NCI-H1417 treated with DMSO at 0.1 percent for 48 hours (cell line): ENCODE data around the gene CENPI.
"Not testable (repeated sequence)": the region's sequence is repeated elsewhere in the genome, so short reads cannot be mapped to it uniquely, and the experiment has no call there.

ENCODE experiments used
- DNase-seq: peaks from one replicate; lab custom pipeline; 2025; lab: John Stamatoyannopoulos, UW

The CENPI gene, protein sequence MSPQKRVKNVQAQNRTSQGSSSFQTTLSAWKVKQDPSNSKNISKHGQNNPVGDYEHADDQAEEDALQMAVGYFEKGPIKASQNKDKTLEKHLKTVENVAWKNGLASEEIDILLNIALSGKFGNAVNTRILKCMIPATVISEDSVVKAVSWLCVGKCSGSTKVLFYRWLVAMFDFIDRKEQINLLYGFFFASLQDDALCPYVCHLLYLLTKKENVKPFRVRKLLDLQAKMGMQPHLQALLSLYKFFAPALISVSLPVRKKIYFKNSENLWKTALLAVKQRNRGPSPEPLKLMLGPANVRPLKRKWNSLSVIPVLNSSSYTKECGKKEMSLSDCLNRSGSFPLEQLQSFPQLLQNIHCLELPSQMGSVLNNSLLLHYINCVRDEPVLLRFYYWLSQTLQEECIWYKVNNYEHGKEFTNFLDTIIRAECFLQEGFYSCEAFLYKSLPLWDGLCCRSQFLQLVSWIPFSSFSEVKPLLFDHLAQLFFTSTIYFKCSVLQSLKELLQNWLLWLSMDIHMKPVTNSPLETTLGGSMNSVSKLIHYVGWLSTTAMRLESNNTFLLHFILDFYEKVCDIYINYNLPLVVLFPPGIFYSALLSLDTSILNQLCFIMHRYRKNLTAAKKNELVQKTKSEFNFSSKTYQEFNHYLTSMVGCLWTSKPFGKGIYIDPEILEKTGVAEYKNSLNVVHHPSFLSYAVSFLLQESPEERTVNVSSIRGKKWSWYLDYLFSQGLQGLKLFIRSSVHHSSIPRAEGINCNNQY

GRCh38 chrX:101097546-101098453 is at the start of gene CENPI:
Gene CENPI (plus strand): TSS chrX:101098204. CDS start chrX:101101071, 2,867 bp downstream.
- DNase-seq: peak; percentile 72

- no peak for DNase-seq
These were observed 46.9 kb upstream of the CENPI start for GRCh38 chrX:101051153-101051548.

GRCh38 chrX:101051549-101052302 is 46.3 kb upstream of the CENPI start, which contains the start of gene TRMT2B:
Gene TRMT2B (minus strand): TSS chrX:101052111. CDS start chrX:101042289, 9,822 bp downstream.
- DNase-seq: peak; percentile 28

DNA sequence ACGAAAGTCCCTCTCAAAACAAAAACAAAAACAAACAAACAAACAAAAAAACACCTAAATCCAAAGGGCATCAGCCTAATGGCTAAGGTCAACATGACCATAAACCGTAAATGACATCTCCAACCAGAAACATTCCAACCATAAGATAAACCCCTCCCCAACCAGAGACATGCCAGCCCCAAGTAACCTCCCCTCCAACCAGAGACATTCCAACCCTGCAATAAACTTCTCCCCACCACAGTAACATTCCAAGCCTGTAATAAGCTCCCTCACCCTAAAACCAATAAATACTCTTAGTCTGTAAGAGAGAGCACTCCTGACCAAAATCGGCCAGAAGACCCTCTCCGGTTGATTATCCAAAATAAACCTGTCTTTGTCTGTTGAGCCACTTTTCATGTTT is 41.5 kb upstream of the CENPI start:
- DNase-seq: not testable (repeated sequence)

DNA sequence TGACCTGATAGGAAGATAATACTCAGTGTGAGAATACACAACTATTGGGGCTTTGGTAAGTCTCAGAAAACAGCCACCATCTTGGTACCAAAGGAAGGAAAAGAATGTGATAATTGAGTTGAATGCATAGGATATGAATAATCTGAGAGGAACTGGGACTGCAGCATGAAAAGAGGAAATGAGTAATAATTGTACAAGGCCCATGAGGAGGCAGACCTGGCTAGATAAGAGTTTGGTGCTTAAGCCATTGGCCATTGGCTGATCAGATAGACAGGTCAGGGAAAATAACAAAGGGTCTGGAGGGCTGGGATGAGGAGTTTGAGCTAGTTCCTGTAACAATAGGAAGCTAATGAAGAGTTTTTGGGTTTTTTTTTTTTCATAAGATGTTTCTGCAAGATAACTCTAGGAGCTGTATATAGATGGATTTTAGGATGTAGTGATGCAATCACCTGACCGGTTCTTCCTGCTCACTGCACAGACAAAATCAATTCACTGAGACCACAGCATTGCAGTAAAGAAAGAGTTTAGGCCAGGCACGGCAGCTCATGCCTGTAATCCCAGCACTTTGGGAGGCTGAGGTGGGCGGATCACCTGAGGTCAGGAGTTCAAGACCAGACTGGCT is 40.8 kb upstream of the CENPI start:
- no peak for DNase-seq

DNA sequence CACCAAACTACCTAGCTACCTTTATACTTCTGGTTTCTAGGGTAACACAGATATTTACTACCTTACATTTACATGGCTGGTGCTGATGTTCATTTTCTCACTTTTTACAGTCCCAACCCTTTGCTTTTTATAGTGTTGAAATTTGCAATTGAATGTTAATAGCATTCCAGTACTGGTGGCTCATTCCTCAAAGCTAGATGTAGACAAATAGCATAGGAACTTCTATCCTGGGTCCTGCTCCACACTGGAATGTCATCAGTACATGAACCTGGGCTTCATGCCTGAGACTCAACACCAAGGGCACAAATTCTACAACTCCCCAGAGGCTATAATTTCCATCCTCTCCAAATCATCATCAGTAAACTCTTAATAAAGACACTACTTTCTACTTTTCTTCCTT is 35.8 kb upstream of the CENPI start:
- no peak for DNase-seq

GRCh38 chrX:101071582-101071981 is 26.4 kb upstream of the CENPI start:
- DNase-seq: no peak

DNA sequence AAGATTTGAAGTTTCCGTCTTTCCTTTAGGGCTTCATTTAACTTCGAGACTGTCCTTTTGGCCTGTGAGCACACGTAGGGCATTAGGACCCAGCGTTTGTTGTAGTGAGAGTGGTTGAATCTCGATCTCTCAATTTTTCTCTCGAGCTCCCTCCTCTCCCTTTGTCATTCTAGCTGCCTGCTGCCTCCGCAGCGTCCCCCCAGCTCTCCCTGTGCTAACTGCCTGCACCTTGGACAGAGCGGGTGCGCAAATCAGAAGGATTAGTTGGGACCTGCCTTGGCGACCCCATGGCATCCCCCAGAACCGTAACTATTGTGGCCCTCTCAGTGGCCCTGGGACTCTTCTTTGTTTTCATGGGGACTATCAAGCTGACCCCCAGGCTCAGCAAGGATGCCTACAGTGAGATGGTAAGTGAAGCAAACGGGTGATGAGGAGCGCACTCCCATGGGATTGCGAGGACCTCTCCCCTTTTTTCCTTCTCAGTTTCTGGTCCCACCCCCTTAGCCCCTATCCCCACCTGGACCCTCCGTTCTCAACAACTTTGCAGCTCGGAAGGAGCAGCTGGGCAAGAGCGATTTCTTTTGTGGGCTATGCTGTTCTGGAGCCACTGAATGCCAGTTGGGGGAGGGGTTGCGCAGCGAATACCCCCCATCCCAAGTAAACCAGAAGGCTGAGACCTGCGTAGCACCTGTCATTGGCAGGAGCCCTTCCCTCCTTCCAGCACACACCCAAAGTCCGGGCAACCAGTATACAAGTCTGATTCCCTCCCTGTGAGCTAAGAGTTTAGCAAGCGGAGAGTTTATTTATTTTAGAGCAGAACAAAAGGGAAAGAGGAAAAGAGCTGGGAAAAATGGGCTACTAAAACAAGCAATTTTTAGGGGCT is 19.0 kb upstream of the CENPI start, which contains the start of gene TMEM35A:
TMEM35A (plus strand) TSS at position 164 of the 883 bp plus-strand sequence; CDS start at position 288, 124 bp downstream.
- no peak for DNase-seq

DNA sequence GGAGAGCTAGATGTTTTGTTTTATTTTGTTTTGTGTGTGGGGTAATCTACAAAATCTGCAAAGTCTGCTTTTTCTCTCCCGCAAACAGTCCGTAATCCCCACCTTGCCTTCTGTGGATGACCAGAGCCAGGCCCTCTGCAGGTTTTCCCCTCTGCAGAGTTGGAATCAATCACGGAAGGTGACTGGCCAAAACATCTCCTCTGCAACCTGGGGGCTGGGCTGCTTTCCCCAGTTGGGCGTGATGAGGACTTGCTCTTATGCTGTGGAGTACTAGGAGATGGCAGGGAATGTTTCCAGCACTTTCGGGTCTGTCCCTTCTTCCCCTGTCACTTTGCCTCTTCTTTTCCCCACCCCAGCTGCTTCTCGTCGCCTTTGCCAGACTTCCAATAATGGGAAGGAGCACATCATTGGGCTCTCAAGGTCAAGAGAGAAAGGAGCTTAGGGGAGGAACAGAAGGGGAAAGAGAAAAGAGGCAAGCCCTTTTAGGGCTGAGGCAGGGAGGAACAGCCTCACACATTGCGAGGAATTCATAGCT is 18.2 kb upstream of the CENPI start:
- no peak for DNase-seq

GRCh38 chrX:101080326-101081124 is 17.5 kb upstream of the CENPI start:
- DNase-seq: no peak

DNA sequence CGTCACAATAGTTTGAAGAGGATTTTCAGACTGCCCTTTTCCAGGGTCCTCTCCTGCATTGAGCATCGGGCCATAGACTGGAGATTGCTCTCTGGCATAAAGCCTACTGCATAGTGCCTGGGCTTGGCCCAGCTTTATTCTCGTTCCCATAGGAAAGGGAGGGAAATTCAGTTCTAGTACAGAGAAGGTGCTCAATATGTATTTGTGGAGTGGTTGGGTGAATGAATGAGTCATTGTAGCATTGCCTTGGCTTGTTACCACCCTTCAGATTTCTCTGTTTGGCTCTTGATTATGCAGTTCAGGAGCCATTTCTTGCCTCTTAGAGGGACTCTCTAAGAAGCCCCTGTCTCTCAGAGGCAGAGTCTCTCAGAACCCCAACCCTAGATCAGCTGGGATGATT is 16.8 kb upstream of the CENPI start:
- DNase-seq: no peak

DNA sequence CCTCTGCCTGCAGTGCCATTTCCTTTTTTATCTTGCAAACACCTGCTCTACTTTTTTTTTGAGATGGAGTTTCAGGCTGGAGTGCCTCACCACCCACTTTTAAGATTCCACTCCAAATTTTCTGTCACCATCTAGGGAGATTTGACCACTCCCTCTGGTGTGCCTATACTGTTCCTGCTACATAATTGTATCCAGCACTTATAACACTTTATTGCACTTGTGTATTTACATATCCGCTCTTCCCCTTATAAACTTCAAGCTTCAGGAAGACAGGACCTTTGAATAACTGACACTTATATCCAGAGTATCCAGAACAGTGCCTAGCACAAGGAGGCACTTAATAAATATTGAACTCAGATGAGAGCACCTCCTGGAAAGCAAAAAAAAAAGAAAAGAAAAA is 6.2 kb upstream of the CENPI start:
- DNase-seq: no peak

DNA sequence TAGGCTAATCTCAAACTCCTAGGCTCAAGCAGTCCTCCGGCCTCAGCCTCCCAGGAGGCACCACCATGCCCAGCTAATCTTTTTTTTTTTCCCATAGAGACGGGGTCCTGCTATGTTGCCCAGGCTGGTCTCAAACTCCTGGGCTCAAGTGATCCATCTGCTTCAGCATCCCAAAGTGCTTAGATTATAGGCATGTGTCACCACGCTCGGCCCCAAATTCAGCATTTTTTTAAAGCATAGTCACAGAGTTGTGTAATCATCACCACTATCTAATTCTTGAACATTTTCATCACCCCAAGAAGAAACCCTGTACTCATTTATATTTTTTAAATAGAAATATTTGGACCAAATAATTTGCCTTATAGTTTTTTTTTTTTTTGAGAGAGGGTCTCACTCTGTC is 10.3 kb downstream of the CENPI start:
- DNase-seq: no peak

DNA sequence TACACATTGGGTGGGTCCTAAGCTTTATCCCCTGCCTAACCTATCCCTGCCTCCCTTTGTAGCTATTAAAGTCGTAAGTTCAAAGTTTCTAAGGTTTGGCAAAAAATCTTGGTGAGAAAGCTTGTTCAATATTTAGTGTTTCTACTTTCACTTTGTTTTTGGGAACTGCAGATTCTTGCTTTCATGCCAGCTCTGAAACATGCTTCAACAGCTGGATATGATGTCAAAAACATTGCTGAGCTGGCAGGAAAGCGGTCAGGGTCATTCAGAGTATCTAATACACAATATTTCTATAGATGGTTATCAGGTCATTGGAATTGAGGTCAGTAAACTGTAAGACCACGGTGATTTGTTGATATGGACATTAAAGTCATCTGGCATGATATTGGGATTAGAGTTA is 19.7 kb downstream of the CENPI start:
- no peak for DNase-seq

DNA sequence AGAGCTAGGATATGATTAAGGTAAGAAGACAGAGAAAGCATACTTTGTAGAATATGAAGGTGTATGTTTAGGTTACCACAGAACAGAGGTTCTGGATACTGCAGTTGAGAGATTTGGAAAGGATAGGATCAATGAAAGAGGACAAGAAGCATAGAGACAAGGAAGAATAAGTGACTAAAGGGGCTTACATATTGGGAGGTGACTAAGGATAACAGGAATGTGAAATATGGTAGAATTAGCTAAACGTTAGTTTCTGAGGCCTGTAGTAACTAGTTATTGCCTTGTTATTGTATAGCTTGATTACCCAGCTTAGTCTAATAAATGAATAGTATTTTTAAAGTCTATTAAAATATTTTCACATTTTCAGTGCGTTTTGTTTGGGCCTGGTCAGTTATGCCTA is 38.2 kb downstream of the CENPI start:
- DNase-seq: no peak
